GM12865 (cell line): ENCODE results near the gene DYNC1I1.

ENCODE experiments used
- DNase-seq: peaks from one replicate; pipeline ENCODE4 v3.0.0; 2010; ENCODE audit warnings: low read depth
- H3K4me3 ChIP-seq: 2 replicates; pipeline ENCODE4 v1.5.1; 2011; ENCODE audit warnings: mild to moderate bottlenecking, low read depth, low read length, control low read depth
- CTCF ChIP-seq: IDR thresholded peaks from 2 replicates; pipeline ENCODE4 v1.5.1; 2011; ENCODE audit warnings: low read length, control low read depth, low read depth, inconsistent platforms; ENCODE audit not compliant: insufficient read depth; ENCODE audit errors: missing control alignments

Gene DYNC1I1

GRCh38 chr7:95997632-95998031 is 225.3 kb downstream of the DYNC1I1 start:
- no peak overlapping the region for H3K4me3 ChIP-seq
- no peak for TF ChIP-seq CTCF
- no peak for DNase-seq

- no peak for TF ChIP-seq CTCF
- H3K4me3 ChIP-seq: no peak overlapping the region
- DNase-seq: no peak
Observed at GRCh38 chr7:95999481-95999880, 227.1 kb downstream of the DYNC1I1 start.

- no peak for DNase-seq
- TF ChIP-seq CTCF: no peak
- no peak overlapping the region for H3K4me3 ChIP-seq
Observed at GRCh38 chr7:96004578-96004977, 232.2 kb downstream of the DYNC1I1 start.

GRCh38 chr7:96005271-96005670 is 232.9 kb downstream of the DYNC1I1 start:
- no peak for DNase-seq
- H3K4me3 ChIP-seq: no peak overlapping the region
- TF ChIP-seq CTCF: no peak

GRCh38 chr7:96009148-96009547 is 236.8 kb downstream of the DYNC1I1 start:
- no peak for TF ChIP-seq CTCF
- DNase-seq: no peak
- H3K4me3 ChIP-seq: no peak overlapping the region

- TF ChIP-seq CTCF: no peak
- no peak overlapping the region for H3K4me3 ChIP-seq
Observed at GRCh38 chr7:96013836-96014235, 241.5 kb downstream of the DYNC1I1 start.

GRCh38 chr7:96014617-96015016 is 242.3 kb downstream of the DYNC1I1 start:
- no peak overlapping the region for H3K4me3 ChIP-seq
- TF ChIP-seq CTCF: no peak
- DNase-seq: no peak

More at GRCh38 chr7:96013836-96014235, 241.5 kb downstream of the DYNC1I1 start:
- DNase-seq: no peak
